Esophagus muscularis mucosa (tissue), 4 donors: ENCODE results near the gene RASSF10. TPM values are rescaled to one million over a fixed set of nuclear protein-coding genes. Genes with fewer than 3 reads are reported as not detected.
A peak's percentile ranks its signal among the peaks of the same experiment; 100 is the strongest.

Experiments
- DNase-seq: peaks from one replicate; pipeline ENCODE4 v3.0.0-alpha.2; 2017; ENCODE audit errors: extremely low spot score
- H3K27ac ChIP-seq, 4 donors: fragments of 200-600 bp; sonication (generic); replicated peaks in 1 of 4; 1 replicate in 3 of 4; 2 replicates in 1 of 4; pipeline ENCODE4 v1.5.1; 2016 to 2019; ENCODE audit warnings: mild to moderate bottlenecking in 1 of 4
- H3K27me3 ChIP-seq, 4 donors: fragments of 200-600 bp; sonication (generic); one replicate each; pipeline versions ENCODE4 v1.5.1 to v1.6.0; 2016 to 2019
- H3K36me3 ChIP-seq, 4 donors: fragments of 200-600 bp; sonication (generic); one replicate each; pipeline ENCODE4 v1.5.1; 2016 to 2019
- H3K4me1 ChIP-seq, 4 donors: fragments of 200-600 bp; sonication (generic); one replicate each; pipeline ENCODE4 v1.5.1; 2016 to 2019
- H3K4me3 ChIP-seq, 4 donors: fragments of 200-600 bp; sonication (generic); 1 replicate in 2 of 4; 2 replicates in 2 of 4; pipeline ENCODE4 v1.5.1; 2016 to 2019; ENCODE audit warnings: mild to moderate bottlenecking in 4 of 4, moderate library complexity in 1 of 4
- H3K9me3 ChIP-seq, 4 donors: fragments of 200-600 bp; sonication (generic); 1 replicate in 3 of 4; 2 replicates in 1 of 4; pipeline ENCODE4 v1.5.1; 2016 to 2019
- CTCF ChIP-seq, 3 experiments: fragments of 200-600 bp in 2 of 3; fragments of 450-650 bp in 1 of 3; sonication (generic) in 2 of 3; IDR thresholded peaks; one replicate each; pipeline ENCODE4 v1.5.1; 2017 to 2019; ENCODE audit warnings: antibody characterized with exemption in 3 of 3, mild to moderate bottlenecking in 2 of 3, moderate library complexity in 1 of 3
- EP300 ChIP-seq: sonication (generic); formaldehyde crosslinking; IDR thresholded peaks from one replicate; pipeline ENCODE4 v1.6.1; 2017; ENCODE audit warnings: antibody characterized with exemption
- POLR2A ChIP-seq: fragments of 450-650 bp; IDR thresholded peaks from one replicate; pipeline ENCODE4 v1.6.1; 2017; ENCODE audit warnings: antibody characterized with exemption, moderate library complexity, mild to moderate bottlenecking, low read depth
- POLR2AphosphoS5 ChIP-seq, 2 donors: sonication (generic); formaldehyde crosslinking; IDR thresholded peaks; one replicate each; pipeline ENCODE4 v1.6.1; 2017; ENCODE audit warnings: antibody characterized with exemption in 2 of 2
- WGBS: methylation state at CpG from one replicate; pipeline ENCODE4 v1.1.5; 2018; 5-methylcytosine and 5-hydroxymethylcytosine counted together
- intact Hi-C: fragments of 100-400 bp; cut with DNase I; formaldehyde crosslinking; loops from one replicate; pipeline ENCODE4 v1.15.1; 2023
- total RNA-seq, 4 donors: library from RNA; depleted of rRNA; stranded (reverse); fragments of >200 nt; gene quantifications; one replicate each; pipeline versions ENCODE4 v1.1.0 to v1.2.1, GENCODE V29; 2016

Gene RASSF10
- total RNA-seq, 4 donors from 2014 or later, result 0.17 to 0.57 (median 0.19) TPM; not detected in 1

- DNase-seq, result peak; percentile 57
- Histone ChIP-seq H3K4me3 (no peak overlapping the region), H3K9me3 (no peaks in the 10 kb centered on the region), H3K36me3 (no peaks in the 10 kb centered on the region), H3K4me1 (no peaks in the 10 kb centered on the region), H3K27ac (no peak overlapping the region), H3K27me3 (peaks cover 0 to 15% (median 0%) of the 10 kb centered on the region in 4 donors)
- no peak for TF ChIP-seq CTCF (IDR thresholded peaks at IDR 0.05)
- no peak for TF ChIP-seq EP300
- no peak for TF ChIP-seq POLR2AphosphoS5 (IDR thresholded peaks at IDR 0.05)
- TF ChIP-seq POLR2A, result no peak
- 83% methylated on average over 3 of the region's 3 CpGs for WGBS
- intact Hi-C loops, result no loop called here
These were observed 9.0 kb upstream of the RASSF10 start for GRCh38 chr11:13000116-13000515.

- 47% methylated on average over 5 of the region's 5 CpGs for WGBS
- Histone ChIP-seq H3K4me1 (no peaks in the 10 kb centered on the region), H3K27ac (no peak overlapping the region), H3K27me3 (peaks cover 0 to 18% (median 1%) of the 10 kb centered on the region in 4 donors), H3K36me3 (no peaks in the 10 kb centered on the region), H3K4me3 (no peak overlapping the region), H3K9me3 (no peaks in the 10 kb centered on the region)
- TF ChIP-seq POLR2A (no peak), POLR2AphosphoS5 (IDR thresholded peaks at IDR 0.05) (no peak), EP300 (no peak), CTCF (IDR thresholded peaks at IDR 0.05) (no peak)
- peak; percentile 34 for DNase-seq
- intact Hi-C loops, result no loop called here
These were observed 8.4 kb upstream of the RASSF10 start for GRCh38 chr11:13000721-13001120.

- Histone ChIP-seq H3K4me3 (no peak overlapping the region), H3K9me3 (no peaks in the 10 kb centered on the region), H3K27me3 (peaks cover 2 to 50% (median 17%) of the 10 kb centered on the region in 4 donors), H3K4me1 (peaks cover 5 to 8% (median 6%) of the 10 kb centered on the region in 4 donors), H3K36me3 (no peaks in the 10 kb centered on the region), H3K27ac (no peak overlapping the region)
- 49% methylated on average over 4 of the region's 4 CpGs for WGBS
- TF ChIP-seq POLR2AphosphoS5 (IDR thresholded peaks at IDR 0.05) (no peak), POLR2A (no peak), EP300 (no peak), CTCF (IDR thresholded peaks at IDR 0.05) (no peak)
- intact Hi-C loops, result no loop called here
- DNase-seq, result no peak
These were observed 5.2 kb upstream of the RASSF10 start for GRCh38 chr11:13003736-13004493.

GRCh38 chr11:13007182-13008060 is 1.7 kb upstream of the RASSF10 start:
- Histone ChIP-seq H3K4me1 (peaks cover 22 to 31% (median 29%) of the 10 kb centered on the region in 4 donors), H3K9me3 (no peaks in the 10 kb centered on the region), H3K27ac (no peak overlapping the region), H3K27me3 (peaks cover 5 to 75% (median 43%) of the 10 kb centered on the region in 4 donors), H3K36me3 (no peaks in the 10 kb centered on the region), H3K4me3 (no peak overlapping the region)
- no peak for TF ChIP-seq EP300
- TF ChIP-seq POLR2AphosphoS5 (IDR thresholded peaks at IDR 0.05), result no peak
- TF ChIP-seq POLR2A, result no peak
- no peak for TF ChIP-seq CTCF (IDR thresholded peaks at IDR 0.05)
- 88% methylated on average over 4 of the region's 4 CpGs for WGBS
- intact Hi-C loops, result no loop called here
- peak; percentile 81 for DNase-seq
